NCI-H1436 treated with DMSO at 0.1 percent for 48 hours (cell line): Measurements from ENCODE around the gene MTMR12.

ENCODE experiments used
- DNase-seq: peaks from one replicate; lab custom pipeline; 2025; lab: John Stamatoyannopoulos, UW

MTMR12 gene

GRCh38 chr5:32190095-32190494 is 122.6 kb downstream of the MTMR12 start:
- DNase-seq: no peak

DNA sequence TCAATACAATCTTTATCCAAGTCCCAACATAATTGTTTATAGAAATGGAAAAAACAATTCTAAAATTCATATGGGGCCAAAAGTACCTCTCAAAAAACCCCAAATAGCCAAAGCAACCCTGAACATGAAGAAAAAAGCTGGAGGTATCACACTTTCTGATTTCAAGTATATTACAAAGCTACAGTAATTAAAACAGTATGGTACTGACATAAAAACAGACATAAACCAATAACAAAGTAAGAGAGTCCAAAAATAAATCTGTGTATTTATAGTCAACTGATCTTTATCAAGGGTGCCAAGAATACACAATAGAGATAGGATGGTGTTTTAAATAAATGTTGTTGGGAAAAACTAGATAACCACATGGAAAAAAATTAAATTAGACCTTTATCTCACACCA is 125.1 kb downstream of the MTMR12 start:
- DNase-seq: no peak

- DNase-seq: no peak
Measured at GRCh38 chr5:32182463-32183063, 130.2 kb downstream of the MTMR12 start.
